ENCODE measurements around the gene KPTN.
A peak's percentile ranks its signal among the peaks of the same experiment; 100 is the strongest.

KPTN gene

DNA sequence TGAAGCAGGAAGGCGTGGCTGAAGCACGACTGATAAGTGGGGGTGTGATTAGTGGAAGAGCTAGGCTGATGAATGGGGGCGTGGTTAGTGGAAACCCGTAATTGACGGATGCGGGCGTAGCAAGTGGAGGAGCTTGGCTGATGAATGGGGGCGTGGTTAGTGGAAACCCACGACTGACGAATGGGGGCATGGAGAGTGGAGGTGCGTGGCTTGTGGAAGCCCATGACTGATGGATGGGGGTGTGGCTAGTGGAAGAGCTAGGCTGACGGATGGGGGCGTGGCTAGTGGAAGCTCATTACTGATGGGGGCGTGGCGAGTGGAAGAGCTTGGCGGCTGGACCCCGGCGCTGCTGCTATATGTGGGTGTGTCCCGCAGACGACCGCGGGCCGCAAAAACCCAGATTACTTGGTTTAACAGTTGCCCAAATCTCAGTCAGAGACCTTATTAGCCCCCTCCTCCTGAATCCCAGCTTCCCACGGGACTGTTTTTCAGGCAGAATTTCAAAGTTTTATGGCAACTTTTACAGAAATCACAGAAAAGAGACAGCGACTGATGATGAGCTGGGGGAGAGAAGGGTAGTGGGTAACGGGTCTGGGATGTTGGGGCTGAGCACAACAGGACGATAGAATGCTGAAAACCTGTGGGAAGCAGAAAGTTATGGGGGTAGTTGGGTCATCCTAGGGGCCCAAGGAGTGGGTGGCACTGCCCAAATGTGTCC lies 55.7 kb downstream of the KPTN start:
- Histone ChIP-seq H3K4me1 (no peaks in the 10 kb centered on the region; the same call in 1 of the 2 replicates), H3K36me3 (no peaks in the 10 kb centered on the region), H3K4me3 (ENCODE audit: low read depth, low read length) (peak overlapping the region; percentile 53), H3K27me3 (no peaks in the 10 kb centered on the region), H3K9me3 (no peaks in the 10 kb centered on the region)
- TF ChIP-seq, protein P1, sequence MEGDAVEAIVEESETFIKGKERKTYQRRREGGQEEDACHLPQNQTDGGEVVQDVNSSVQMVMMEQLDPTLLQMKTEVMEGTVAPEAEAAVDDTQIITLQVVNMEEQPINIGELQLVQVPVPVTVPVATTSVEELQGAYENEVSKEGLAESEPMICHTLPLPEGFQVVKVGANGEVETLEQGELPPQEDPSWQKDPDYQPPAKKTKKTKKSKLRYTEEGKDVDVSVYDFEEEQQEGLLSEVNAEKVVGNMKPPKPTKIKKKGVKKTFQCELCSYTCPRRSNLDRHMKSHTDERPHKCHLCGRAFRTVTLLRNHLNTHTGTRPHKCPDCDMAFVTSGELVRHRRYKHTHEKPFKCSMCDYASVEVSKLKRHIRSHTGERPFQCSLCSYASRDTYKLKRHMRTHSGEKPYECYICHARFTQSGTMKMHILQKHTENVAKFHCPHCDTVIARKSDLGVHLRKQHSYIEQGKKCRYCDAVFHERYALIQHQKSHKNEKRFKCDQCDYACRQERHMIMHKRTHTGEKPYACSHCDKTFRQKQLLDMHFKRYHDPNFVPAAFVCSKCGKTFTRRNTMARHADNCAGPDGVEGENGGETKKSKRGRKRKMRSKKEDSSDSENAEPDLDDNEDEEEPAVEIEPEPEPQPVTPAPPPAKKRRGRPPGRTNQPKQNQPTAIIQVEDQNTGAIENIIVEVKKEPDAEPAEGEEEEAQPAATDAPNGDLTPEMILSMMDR (IDR thresholded peaks at IDR 0.05; ENCODE audit: low read depth, low read length), result no peak
- peak; percentile 100 for DNase-seq

DNA sequence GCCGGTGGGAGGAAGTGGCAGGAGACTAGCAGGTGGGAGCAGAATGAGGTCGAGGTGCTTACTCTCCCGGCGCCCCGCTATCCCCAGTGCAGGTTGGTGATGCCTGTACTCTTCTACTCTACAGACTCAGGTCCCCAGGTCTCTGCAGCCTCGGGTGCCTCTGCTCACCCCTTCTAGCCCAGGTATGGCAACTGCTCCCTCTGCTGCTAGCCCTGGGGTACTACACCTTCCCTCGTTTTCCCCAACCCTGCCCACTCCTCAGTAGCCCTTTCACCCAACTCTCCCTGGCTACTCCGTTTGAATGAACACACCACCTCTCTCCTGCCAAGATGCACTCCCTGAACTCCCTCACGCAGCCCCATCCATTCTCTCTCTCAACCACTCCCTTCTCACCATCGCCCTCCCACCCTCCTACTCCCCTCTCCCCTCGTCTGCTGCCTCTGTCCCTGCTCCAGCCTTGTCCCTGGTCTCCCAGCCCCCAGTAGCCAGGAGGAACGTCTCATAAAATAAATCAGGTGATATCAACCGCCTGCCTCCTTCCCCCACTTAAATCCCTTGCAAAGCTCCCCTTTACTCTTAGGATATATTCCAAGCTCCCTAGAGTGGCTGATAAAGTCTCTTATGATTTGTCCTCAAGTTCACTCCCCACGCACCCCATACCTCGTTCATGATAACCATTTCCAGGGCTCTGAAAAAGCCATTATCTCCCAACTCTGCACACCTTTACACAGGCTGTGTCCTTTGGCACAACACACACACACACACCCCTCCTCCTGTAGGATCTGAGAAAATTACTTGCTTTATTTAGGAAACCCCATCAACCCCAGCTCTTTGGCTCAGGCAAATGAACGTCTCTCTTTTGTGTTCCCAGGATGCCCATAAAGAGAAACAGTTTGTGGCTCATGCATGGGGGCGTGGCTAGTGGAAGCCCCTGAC lies 56.5 kb downstream of the KPTN start:
- DNase-seq, result peak; percentile 80
- Histone ChIP-seq H3K27me3 (0 out of 2 replicates have a peak, but pooled peaks cover under 1% of the 10 kb centered on the region), H3K36me3 (no peaks in the 10 kb centered on the region), H3K4me1 (no peaks in the 10 kb centered on the region; the same call in none of the 2 replicates), H3K9me3 (no peaks in the 10 kb centered on the region), H3K4me3 (ENCODE audit: low read depth, low read length) (peak overlapping the region; percentile 26)
- TF ChIP-seq, protein P1 (IDR thresholded peaks at IDR 0.05; ENCODE audit: low read depth, low read length), result peak; percentile 95

All from BE2C (cell line).